T-helper 1 cell treated with Interleukin-12 subunit alpha and Interleukin-12 subunit beta and Interleukin-4 antibody, amounts not matched to agents 30 ng/mL and 1 ng/mL, for 36 hours (primary cell): ENCODE results near the gene HTRA3. TPM values are rescaled to one million over a fixed set of nuclear protein-coding genes. Genes with fewer than 3 reads are reported as not detected.
"Not testable (repeated sequence)": the region's sequence is repeated elsewhere in the genome, so short reads cannot be mapped to it uniquely, and the experiment has no call there.

Source experiments
- intact Hi-C: fragments of 100-400 bp; cut with micrococcal nuclease; formaldehyde crosslinking; loops from one replicate; pipeline ENCODE4 v1.15.1; 2024
- total RNA-seq: library from RNA; stranded (reverse); gene quantifications from 2 replicates; pipeline ENCODE4 v1.2.3, GENCODE V29; 2022

Gene HTRA3
- total RNA-seq, 1 donor from 2014 or later: not detected

DNA sequence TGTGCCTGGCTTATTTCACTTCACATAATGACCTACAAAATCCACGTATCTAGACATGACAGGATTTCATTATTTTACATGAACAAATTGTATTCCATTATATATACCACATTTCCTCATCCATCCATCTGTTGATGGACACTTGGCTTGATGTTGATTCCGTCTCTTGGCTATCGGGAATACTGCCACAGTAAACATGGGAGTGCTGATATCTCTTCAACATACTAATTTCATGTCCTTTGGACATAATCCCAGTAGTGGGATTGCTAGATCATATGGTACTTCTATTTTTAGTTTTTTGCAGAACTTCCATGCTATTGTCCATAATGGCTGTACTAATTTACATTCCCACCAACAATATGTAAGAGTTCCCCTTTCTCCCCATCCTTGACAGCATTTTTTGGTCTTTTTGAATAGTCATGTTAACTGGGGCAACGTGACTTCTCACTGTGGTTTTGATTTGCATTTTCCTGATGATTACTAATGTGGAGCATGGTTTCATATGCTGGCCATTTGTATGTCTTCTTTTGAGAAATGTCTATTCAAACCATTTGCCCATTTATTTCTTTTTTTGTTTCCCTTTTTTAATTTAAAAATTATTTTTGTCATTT lies 68.9 kb downstream of the HTRA3 start:
- intact Hi-C loops: no loop called here

DNA sequence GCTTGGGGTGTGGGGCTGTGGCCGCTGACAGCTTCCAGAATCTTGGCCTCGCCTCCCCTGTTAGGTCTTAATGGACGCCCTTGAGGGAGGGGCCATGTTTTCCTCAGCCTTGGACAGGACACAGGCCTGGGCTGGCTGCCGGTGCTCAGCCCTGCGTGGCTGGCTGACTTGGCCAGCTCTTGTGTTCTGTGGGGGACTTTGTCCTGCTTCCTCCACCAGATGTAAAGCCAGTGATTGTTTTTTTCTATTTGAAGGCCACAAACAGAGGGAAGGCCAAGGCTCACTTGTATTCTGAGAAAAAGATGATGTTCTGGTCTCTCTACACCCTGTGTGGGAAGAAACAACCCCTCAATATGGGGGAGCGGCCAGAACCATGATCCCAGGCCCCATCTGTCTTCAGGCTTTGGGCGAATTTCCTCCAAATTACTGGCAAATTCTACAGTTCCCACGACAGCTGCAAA lies 71.3 kb downstream of the HTRA3 start:
- intact Hi-C loops: no loop called here

DNA sequence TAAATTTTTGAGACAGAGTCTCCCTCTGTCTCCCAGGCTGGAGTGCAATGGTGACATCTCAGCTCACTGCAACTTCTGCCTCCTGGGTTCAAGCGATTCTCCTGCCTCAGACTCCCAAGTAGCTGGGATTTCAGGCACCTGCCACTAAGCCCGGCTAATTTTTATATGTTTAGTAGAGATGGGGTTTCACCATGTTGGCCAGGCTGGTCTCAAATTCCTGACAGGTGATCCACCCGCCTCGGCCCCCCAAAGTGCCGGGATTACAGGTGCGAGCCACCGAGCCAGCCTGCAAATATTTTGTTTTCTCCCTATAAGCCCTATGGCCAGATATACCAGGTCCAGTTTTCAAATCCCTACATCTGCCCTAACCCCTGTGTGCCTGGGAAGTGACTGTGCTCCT lies 71.7 kb downstream of the HTRA3 start:
- intact Hi-C loops: not testable (repeated sequence)

DNA sequence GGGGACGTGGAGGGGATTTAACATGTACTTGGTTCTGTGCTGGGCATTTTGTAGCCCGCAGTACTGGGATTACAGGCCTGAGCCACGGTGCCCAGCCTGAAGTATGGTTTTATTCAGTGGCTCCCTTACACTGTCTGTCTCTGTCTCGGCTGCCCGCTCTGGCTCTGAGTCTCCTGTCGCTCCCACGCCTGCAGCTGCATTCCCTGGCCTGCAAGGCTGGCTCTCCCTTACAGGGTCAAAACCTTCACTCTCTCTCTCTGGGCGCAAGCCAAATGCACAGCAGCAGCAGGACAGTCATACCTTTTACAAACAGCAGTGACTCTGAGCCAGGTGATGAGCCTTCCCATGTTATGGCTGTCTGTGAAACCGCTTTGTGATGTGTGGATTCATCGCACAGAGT lies 72.1 kb downstream of the HTRA3 start:
- intact Hi-C loops: no loop called here

DNA sequence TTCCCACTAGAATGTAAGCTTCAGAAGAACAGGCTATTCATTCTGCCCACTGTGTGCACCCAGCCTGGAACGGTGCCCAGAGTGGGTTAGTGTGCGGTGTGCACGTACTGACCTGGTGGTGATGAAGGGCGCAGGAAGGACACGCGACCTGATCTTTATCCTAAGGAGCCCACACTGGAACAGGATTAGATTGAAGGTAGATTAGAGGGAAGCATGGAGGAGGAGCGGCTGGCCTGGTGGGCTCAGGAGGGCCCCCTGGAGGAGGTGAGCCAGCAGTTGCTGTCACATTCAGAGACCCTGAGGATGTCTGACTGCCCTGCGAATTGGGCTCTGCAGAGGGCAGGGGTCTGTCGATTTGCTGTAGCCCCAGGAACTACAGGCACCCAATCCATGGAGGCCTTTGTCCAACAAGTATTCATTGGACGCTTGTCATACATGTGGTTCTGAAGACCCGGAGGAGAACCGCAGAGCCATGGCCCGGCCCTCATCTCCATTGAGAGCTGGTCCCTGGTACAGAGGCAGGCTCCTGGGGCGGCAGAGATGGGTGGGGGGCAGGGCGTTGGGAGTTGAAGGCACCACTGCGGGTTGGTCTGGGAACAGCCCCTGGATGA lies 73.2 kb downstream of the HTRA3 start:
- intact Hi-C loops: no loop called here

DNA sequence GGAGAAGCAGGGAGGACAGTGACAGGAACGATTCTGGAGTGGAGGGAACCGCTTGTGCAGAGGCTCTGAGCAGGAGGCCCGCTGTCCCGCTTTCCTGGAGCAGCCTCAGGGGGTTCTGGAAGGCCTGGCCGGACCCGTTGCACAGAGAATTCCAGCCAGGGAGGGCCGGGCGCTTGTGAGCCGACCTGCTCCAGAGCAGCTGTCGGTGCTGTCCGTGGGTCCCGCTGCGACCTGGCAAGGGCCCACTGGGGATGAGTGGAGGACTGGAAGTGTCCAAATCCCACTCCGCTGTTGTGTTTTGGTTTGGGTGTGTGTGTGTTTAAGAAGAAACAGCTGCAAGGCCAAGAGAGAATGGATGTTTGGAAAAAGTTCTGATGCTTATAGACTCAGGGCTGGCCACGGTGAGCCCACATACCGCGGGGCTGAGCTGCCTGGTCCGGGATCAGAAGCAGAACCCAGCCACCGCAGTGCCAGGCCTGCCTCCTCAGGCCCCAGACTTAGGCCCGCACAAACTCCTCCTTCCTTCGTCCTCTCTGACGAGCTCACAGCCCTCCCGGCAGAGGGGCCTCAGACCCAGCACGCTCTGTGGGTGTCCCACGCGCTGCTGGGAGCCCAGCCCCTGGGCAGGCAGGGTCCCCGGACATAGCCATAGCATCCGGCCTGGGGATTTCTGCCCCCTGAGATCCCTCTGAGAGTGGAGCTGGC lies 73.9 kb downstream of the HTRA3 start:
- intact Hi-C loops: no loop called here

DNA sequence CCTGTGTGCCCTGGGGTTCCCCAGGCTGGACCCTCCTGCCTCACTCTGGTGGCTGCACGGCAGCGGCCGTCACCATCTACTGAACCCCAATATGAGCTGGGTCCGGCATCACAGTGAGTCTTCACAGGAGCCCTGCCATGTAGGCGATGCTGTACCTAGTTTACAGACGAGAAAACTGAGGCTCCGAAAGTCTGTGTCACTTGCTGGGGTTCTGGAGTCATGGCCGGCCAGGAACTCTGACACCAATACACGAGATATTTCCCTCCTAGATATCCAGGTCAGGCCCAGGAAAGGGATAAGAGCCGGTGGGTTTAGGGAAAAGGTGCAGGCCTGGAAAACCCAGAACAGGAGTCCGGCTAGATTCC lies 74.4 kb downstream of the HTRA3 start:
- intact Hi-C loops: no loop called here

DNA sequence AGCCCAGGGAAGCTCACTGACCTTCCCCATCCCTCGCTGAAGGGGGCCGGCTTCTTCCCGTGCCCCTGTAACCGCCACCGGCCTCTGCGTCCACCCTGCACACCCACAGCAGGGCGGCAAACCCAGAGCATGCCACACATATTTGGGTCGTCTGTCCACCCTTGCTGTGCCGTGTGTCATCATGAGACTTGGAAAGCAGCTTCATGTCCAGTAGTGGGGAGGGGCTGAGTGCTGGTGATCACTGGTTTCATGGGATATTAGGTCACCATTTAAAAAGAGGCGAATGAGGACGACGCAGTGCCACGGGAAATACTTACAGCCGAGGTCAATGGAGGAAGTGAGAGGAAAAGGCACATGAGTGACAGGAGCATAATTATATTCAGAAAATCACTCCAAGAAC lies 74.8 kb downstream of the HTRA3 start:
- intact Hi-C loops: no loop called here

DNA sequence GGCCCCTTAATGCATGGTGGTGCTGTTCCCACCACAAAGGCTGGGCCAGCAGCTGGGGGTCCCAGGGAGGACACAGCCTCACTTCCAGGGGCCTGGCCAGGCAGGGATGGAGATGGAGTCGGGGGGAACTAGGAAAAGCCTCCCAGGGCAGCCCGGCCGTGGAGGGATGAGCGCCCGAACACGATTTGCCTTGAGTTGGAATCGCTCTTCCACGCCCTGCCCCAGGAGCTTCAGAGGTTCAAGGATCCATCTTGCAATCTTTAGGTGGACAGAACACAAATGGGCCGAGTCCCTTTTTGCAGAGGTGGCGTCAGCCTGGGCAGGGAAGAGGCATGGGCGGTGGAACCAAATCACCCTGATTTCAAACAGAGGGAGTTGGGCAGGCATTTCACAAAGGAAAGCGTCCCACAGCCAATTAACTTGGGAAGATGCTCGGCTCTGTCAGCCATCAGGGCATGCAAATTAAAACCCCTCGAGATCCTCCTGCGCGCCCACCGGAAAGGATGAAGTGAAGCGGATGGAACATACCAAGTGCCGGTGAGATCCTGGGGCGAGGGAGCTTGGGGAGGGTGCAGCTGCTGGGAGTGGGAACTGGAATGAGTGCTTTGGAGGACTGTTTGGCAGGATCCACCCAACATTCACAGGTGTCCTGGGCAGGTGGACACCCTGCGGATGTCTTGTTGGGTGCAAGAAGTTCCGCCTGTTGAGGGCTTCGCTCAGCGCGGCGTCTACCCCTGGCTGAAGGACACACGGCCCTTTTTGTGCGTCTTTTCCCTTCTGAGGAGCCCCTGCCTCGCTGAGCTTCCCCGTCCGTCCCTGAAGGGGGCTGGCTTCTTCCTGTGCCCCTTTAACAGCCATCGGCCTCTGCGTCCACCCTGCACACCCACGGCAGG lies 75.7 kb downstream of the HTRA3 start:
- intact Hi-C loops: no loop called here

DNA sequence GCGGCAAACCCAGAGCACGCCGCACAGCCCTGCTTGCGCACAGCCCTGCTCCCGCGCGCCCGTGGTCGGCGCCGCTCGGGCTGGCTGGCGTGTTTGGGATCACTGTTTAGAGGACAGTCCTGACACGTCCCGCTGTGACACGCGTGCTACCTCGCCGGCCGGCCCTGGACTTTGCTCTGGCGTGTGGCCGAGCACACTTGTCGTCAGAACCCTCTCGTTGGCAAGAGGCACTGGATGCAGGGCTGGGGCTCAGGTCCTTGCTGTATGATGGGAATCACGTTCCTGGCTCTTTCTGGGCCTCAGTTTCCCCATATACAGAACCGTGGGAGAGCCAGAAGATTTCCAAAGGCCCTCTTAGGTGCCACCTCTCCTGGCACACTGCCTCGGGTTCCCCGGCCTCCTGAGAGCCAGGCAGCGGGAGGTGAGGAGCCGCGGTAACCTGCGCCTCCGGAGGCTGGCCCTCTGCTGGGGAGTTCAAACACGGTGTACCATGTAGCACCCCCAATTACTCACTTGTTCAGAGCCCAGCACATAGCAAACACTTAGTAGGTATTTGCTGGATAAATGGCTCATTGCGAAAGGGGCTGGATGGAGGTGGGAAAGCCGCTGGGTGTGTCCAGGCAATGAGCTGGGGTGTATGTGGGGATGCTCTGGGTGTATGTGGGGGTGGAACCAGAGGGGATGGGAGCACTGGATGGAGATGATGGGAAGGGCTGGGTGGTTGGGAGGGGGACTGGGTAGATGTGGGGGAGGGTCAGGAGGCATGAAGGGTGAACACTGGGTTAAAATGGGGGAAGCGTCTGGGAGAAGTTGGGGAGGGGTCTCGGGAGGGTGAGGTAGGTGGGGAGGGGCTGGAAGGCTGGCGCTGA lies 76.6 kb downstream of the HTRA3 start:
- intact Hi-C loops: no loop called here

DNA sequence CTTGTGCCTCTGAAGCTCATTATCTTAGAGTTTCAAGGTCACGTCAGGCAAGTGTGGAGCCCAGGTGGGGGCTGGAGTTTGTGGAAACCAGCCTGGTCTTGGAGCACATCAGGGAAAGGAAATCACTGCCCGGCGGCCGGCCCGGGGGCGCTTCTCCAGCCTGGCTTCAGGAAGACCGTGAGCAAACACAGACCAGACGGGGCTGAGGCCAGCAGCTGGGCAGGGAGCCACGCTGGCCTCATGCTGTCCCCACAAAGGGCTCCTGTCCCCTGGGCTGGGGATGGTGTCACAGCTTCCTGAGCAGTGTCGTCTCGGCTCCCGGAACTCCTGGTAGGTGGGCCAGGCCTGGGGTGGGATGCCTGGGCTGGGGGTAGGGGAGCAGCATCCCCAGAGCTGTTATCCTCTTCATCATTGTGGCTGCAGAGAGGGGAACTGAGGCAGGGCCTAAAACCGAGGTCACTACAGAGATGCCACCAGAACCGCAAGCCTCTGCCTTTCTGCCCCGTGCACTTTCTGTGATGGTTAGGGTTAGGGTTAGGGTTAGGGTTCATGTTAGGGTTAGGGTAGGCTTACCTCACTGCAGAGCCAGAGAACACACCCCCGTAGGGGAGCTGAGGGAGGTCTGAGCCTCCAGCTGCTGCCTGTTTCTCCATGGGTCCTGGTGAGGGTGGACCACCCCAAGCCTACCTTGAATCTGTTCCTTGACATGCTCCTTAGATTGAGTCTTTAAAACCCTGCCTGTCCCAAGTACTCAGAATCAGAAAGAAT lies 77.5 kb downstream of the HTRA3 start:
- intact Hi-C loops: no loop called here

DNA sequence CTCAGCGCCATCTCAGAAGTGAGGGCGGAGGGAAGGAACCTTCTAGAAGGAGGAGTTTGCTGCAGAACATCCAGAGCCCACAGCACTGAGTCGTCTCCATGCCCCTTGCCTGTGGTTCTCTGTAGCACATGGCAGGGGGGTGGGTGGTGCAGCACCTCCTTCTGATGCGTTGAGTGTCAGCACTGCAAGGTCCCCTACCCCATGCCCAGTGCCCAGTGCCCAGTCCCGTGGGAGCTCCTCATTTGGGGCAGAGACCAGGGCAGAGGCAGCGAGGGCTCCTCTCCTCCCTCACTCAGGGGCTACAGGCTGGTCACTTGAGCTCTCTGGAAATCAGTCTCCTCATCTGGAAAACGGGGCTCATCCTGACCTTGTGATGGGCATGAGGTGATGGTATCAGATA lies 78.1 kb downstream of the HTRA3 start:
- intact Hi-C loops: no loop called here

DNA sequence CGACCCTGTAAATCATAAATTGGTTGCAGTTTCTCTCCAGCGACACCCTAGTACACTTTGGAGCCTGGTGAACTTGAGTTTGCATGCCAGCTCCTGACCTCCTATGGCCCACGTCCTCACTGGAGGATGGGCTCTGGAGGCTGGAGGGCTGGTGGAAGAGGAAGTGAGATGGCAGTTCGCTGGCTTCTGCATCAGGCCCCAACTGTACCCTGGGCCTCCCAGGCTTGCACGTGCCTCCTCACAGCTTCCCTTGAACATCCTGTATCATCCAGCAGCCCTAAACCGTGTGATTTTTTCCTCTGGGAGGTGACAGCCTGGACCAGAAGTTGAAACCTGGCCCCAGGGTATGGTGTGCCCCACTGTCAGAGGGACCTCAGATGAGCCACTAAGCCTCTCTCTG lies 78.5 kb downstream of the HTRA3 start:
- intact Hi-C loops: no loop called here

DNA sequence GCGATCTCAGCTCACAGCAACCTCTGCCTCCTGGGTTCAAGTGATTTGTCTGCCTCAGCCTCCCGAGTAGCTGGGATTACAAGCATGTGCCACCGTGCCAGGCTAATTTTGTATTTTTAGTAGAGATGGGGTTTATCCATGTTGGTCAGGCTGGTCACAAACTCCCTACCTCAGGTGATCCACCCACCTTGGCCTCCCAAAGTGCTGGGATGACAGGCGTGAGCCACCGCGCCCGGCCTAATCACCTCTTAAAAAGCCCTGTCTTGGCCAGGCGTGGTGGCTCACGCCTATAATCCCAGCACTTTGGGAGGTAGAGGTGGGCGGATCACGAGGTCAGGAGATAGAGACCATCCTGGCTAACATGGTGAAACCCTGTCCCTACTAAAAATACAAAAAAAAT lies 79.7 kb downstream of the HTRA3 start:
- intact Hi-C loops: not testable (repeated sequence)

DNA sequence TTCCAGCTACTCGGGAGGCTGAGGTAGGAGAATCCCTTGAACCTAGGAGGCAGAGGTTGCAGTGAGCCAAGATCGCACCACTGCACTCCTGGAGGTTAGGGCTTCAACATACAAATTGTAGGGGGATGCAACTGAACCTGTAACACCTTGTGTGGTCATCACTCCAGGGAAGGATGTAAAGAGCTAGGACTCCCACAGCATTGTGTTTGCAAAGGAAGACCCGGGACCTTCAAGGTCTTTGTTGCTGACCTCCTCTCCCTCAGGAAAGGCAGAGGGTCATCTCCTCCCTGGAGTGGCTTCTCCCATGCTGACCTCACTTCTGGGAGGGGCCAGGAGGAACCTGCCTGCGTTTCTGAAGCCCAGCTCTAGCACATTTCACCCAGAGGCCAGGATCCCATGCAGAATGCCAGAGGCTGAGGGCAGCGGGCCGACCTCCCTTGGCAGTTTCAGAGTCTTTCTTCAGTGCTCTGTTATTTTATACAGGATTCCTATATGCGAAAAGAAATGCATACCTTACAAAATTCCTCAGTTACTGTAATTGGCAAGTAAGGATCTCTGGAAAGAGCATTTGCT lies 80.2 kb downstream of the HTRA3 start:
- intact Hi-C loops: no loop called here

DNA sequence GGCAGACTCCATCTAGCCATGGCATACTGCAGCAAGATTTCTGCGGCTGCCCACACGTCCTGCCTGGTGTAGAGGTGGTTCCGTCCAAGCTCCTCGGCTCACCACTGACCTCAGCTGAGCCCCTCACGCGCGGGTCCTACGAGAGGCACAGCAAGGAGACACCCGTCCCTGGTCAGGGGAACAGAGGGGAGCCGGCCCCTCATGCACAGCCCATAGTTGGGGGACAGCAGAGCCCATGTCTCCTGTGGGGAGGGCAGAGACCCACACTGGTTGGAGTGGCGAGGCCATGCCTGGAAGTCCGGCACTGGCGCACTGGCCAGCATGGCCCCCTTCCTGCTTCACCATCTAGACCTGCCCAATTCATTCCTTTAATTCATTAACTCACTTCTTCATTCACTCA lies 80.8 kb downstream of the HTRA3 start:
- intact Hi-C loops: no loop called here

DNA sequence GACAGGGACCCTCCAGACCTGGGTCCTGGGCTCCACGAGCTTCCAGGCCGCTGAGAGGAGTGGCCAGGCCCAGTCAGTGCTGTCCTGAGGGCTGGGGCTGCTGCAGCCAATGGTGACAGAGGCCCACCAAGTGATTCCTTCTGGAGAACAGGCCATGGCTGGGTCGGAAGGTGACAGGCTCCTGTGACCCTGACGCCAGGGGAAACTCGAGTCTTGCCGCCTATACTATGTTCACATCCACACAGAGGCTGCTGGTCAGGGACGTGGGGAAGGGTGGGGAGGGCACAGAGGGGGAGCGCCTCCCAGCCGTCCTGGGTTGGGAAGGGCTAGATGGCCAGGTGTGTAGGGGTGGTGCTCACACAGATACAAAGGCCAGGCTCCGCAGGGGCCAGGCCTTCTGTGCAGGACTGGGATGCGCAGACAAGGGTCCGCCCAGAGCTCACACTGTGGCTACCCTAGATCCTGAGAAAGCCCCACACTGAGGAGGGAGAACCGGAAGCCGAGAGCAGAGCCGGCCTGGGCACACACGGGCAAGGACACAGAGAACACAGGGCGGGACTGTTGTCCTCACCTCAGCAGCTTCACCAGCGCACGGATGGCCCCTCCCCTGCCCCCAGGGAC lies 81.4 kb downstream of the HTRA3 start:
- intact Hi-C loops: no loop called here

DNA sequence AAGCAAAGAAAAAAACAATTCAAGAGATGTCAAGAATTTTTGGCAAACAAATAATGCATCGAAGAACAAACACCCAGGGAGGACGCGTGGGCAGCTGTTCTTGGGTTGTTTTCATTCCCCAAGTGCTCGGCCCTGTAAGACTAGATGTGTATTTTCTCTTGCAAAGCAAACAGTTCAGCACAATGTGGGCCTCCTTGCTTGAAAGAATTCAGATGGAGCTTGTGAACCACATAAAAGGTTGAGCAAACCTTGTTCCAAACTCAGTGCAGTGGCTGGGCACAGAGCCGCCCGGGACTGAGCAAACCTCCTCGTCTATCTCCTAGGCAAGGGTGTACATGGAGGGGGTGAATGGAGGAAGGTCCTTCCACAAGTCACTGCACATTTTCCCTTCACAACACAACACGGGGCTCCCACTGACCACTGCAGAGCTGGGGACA lies 82.4 kb downstream of the HTRA3 start:
- intact Hi-C loops: no loop called here
